GM10248 (cell line): Measurements from ENCODE around the gene FADS3.

ENCODE experiments used
- CTCF ChIA-PET: fragments of 300-600 bp; sonication (Branson Sonifier 250); formaldehyde crosslinking; extraction: SDS; loops from one replicate; lab custom pipeline; 2021; ENCODE audit warnings: antibody characterized with exemption; lab: Yijun Ruan, JAX
- POLR2A ChIA-PET: fragments of 350-650 bp; sonication (Branson Sonifier 250); formaldehyde crosslinking; extraction: SDS; loops from one replicate; lab custom pipeline; 2020; ENCODE audit warnings: antibody characterized with exemption; lab: Yijun Ruan, JAX
- DNase-seq: peaks from one replicate; pipeline ENCODE4 v3.0.0; 2012; ENCODE audit errors: extremely low spot score
- CTCF ChIP-seq: IDR thresholded peaks from 2 replicates; pipeline ENCODE4 v1.5.1; 2012; ENCODE audit warnings: mild to moderate bottlenecking, low read depth; ENCODE audit errors: extremely low read depth, missing control alignments, control extremely low read depth

Gene FADS3

GRCh38 chr11:61862714-61863547 lies 28.4 kb downstream of the FADS3 start:
- DNase-seq = no peak
- no peak for TF ChIP-seq CTCF
- CTCF ChIA-PET = interaction anchor here (1.3 kb wide), 1 partner anchor 8 kb away, joined by 4 read pairs; no protein-coding TSS in a partner anchor
- POLR2A ChIA-PET = no interaction called here

DNA sequence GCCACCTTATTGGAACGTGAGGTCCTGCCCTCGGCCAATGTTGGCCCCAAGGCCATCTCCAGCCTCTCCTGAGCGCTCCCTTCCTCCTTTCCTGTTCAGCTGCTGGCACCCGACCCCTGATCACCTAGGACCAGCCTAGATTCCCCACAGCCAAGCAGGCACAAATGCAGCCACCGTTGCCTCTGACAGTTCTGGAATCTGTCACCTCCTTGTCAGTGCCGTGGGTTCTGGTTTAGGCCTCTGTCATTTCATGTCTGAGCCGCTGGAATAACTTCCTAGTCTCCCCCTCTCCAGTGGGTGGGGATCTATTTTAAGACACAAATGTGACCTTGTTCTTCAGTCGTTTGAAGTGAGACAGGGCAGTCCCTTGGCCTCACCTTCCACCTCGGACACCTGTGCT lies 29.7 kb downstream of the FADS3 start:
- TF ChIP-seq CTCF = no peak
- DNase-seq = no peak
- POLR2A ChIA-PET = no interaction called here
- CTCF ChIA-PET = interaction anchor here (1.3 kb wide), 1 partner anchor 9 kb away, joined by 4 read pairs; no protein-coding TSS in a partner anchor

DNA sequence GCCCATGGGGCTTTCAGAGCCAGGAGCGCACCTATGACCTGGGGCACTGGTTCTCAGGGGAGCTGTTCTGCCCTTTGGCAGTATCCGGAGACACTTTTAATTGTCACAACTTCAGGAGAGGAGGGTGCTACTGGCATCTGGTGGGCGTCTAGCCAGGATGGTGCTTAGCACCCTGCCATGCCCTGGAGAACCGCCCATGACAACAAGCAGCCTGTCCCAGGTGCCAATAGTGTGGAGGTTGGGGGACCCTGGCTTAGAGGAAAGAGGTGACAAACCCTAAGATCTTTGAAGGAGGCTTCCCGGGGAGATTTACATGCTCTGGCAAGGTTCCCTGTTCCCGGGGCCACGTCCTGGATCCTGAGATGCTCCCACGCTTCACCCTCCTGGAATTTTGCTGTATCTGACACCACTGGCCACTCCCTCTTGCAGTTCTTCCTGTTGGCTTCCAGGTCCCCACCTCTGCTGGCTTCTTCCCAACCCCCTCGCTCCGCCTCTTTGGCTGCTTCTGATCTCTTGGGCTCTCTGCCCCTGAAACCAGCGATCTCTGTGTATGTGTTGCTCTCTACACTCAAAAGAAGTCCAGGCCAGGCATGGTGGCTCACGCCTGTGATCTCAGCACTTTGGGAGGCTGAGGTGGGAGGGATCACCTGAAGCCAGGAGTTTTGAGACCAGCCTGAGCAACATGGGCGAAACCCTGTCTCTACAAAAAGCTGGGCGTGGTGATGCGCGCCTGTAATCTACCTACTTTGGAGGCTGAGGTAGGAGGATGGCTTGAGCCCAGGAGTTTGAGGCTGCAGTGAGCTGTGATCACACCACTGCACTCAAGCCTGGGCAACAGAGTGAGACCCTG lies 31.1 kb downstream of the FADS3 start:
- no peak for TF ChIP-seq CTCF
- POLR2A ChIA-PET = no interaction called here
- CTCF ChIA-PET = interaction anchor here (1.5 kb wide), 1 partner anchor 10 kb away, joined by 6 read pairs; no protein-coding TSS in a partner anchor
- DNase-seq = no peak

DNA sequence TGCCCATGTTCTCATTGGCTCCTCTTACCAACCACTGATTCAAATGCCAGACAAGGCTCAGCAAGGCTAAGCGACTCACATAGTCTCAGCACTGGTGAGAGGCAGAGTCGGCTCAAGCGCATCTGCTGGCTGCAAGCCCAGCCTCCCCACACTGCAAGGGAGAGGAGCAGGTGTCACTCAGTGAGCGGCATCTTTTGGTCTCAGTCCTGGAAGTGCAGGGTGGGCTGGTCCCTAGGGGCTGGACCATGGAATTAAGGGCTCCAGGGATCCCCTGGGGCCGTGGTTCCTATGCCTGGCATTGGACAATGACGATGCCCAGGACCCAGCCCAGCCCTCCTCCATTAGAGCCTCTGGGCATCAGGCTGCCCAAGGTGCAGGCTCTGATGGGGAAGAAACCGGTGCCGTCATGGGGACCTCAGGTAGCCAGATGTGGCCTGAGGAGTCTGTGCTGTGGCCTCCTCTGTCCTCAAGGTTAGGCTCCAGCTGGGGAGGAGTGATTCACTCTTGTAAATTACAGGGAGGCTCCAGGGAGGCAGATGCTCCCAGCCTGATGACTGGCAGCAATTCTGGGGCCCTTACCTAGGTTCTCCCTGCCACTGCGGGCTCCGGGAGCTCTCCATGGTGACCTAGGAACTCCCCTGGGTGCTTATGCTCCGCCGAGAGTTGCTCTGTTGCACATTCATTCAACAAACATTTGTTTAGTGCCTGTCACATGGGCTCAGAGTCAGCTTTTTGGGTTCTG lies 35.2 kb downstream of the FADS3 start:
- ChIA-PET CTCF (no interaction called here), POLR2A (no interaction called here)
- DNase-seq = no peak
- TF ChIP-seq CTCF = no peak

- CTCF ChIA-PET = no interaction called here
- POLR2A ChIA-PET = no interaction called here
- no peak for TF ChIP-seq CTCF
- DNase-seq = no peak
Measured at GRCh38 chr11:61854966-61855714, 36.2 kb downstream of the FADS3 start.
